Suppressor macrophage treated with lipopolysaccharide for 1 hour (primary cell): ENCODE data around the gene GRB2.
A peak's percentile ranks its signal among the peaks of the same experiment; 100 is the strongest.
"Not testable (repeated sequence)": the region's sequence is repeated elsewhere in the genome, so short reads cannot be mapped to it uniquely, and the experiment has no call there.

ENCODE experiments used
- DNase-seq, 3 donors: peaks; one replicate each; pipeline ENCODE4 v3.0.0-alpha.2; 2020 to 2022

GRB2 gene

DNA sequence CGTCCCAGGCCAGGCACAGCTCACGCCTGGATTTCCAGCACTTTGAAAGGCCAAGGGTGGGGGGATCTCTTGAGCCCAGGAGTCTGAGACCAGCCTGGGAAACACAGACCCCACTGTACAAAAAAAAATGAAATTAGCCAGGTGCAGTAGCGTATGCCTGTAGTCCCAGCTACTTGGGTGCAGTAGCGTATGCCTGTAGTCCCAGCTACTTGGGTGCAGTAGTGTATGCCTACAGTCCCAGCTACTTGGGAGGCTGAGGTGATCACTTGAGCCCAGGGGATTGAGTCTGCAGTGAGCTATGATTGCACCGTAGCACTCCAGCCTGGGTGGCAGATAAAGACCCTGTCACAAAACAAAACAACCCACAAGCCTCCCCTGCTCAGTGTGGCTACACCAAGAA lies 89.2 kb downstream of the GRB2 start:
- DNase-seq = no peak

DNA sequence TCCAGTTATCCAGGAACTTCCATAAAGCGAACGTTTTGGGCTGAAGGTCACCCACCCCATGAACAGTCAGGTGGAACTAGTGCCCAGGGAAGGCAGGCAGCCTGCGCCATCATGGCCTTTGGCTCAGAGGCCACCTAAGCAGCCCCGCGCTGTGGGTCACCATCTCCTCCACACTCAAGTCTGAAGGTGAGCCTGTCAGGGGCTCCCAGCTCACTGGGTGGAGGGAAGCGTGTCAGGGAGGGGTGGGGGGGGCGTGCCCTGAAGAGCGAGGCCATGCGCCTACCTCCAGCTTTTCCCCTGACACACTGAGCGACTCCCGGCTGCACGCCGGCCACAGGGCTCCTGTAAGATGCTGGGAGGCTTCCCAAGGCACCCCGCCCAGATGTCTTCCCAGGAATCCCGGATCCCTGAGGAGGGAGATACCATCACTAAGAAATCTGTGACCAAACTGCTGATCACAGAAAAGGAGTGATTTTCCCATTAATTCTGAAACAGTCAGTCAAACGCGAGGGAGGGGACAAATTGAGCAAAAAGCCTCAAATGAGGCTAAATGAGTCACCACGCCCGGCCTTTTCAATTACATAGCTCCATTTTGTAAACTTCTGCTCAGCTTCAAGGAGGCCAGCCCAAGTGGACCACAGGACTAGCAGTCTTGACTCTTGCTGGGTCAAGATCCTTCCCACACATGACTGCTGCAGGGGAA lies 89.8 kb downstream of the GRB2 start:
- peak; percentile 88 to 95 (median 93) for DNase-seq

DNA sequence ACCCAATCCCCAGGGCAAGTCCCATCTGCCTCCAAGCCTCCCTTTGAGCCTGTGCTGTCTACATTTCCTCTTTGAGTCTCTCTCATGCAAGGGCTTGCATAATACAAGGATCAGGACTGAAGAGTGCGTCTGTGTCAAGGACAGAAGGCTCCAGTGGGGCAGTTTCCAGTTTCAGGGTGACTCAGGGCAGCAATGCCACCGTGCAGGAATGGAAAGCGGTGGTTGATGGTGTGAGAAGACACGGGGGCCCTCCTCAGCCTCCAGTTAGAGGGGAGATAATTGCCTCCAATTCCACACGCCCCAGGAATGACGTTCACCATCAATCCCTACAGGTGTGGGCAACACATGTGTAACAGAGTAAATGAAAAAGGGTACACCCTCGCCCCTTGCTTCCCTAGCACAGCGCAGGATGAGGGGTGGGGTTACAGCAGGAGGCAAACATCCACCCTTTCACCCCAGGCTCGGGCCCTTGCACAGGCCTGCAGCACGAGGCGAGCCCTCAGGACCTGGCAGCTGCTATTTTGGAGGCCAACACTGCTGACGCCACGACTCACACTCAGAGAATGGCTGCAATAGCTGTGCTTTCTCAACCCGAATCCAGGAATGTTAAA lies 91.4 kb downstream of the GRB2 start:
- DNase-seq = peak; percentile 93 to 98 (median 97)

DNA sequence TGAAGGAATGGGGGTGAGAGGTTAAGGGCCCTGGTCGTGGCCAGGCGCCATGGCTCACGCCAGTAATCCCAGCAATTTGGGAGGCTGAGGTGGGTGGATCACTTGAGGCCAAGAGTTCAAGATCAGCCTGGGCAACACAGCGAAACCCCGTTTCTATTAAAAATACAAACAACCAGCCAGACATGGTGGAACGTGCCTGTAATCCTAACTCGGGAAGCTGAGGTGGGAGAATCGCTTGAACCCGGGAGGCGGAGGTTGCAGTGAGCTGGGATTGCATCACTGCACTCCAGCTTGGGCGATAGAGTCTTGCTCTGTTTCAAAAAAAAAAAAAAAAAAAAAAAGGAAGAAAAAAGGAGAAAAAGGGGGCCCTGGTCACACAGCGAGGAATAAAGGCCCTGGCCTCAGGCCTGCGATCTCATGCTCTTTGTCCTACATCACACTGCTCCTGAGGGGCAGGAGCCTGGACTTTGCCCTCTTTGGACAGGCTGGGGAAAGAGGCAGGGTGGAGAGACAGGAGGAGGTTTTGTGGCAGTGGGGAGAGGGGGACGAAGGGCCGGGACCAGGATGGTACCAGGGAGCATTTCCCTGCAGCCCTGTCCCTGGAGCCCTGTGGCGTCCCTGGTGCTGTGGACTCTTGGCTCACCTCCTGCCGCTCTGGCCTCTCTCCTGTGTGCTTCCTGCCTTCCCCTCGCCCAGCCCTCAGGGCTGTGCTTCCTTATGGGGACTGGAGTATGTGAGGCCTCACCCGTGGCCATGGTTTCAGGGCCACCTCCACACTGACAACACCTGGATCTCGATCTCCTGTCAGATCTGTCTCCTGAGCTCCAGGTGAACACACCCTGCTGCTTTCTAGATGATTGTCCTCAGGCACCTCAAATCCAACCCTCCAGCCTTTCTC lies 96.5 kb downstream of the GRB2 start:
- DNase-seq = peak in 2 of 3 donors; percentile 39 to 50

DNA sequence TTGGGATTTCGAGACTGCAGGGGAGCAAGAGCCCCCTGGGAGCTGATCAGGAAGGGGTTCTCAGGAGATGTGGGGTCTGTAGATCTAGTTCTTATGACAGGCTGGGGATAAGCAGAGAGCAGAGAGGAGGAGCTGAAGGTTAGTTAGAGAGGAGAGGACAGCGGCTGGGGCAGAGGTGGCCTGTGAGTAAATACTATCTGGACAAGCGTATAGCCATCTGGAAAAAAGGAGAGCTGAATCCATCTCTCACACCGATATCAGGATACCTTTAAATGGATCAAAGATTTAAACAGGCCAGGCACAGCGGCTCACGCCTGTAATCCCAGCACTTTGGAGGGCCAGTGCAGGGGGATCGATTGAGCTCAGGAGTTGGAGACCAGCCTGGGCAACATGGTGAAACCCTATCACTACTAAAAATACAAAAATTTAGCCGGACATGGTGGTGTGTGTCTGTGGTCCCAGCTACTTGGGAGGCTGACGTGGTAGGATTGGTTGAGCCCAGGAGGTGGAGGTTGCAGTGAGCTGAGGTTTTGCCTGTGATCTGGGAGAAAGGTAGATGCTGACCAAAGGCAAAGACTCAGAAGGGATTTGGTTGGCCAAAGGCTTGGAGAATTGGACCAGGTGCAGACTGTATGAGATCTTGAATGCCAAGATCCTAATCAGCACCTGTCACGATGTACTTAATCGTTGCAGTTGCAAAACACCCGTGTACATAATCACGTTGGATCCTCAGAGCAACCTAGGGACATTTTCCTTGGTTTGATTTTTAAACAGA lies 97.3 kb downstream of the GRB2 start:
- DNase-seq = no peak

DNA sequence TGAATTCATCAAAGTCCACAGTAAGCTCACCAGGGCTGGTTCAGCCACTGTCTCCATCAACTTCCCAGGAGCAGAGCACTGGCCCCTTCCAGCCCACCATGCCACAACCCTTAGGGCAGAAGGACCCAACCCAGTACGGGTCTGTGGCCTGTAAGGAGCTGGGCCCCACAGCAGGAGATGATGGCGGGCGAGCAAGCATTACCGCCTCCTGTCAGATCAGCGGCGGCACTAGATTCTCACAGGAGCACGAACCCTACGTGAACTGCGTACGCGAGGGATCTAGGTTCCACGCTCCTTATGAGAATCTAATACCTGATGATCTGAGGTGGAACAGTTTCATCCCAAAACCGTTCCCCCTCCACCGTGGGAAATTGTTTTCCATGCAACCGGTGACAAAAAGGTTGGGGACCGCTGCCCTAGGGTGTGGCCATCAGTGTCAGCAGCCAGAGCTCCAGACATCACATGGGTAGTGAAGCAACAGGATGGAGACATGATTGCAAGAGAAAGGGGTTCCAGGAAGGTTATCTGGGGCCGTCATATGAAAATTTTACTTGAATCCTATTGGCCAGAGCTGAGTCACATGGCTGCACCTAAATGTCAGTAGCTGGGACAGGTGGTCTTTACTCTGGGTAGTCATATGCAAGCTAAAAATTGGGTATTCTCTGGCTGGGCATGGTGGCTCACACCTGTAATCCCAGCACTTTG lies 103.8 kb downstream of the GRB2 start:
- DNase-seq = peak; percentile 63 to 76 (median 72)

DNA sequence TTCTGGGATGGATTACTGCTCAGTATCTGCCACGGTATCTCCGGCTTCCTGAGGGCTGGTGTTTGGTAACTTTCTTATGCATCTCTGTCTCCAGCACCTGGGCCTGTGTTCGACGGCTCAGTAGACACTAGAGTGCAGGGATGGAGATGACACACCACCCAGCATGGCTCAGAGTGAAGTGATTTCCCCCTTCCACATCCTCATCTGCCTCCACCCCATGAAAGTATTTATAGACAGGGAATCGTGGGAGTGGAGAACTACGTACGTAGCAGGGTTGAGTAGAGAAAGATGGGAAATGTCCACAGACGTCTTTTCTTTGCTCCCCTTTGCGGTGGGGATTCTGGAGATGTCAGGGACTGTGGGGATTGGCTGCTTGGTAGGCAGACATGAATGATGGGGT lies 104.4 kb downstream of the GRB2 start:
- peak; percentile 88 to 94 (median 89) for DNase-seq

DNA sequence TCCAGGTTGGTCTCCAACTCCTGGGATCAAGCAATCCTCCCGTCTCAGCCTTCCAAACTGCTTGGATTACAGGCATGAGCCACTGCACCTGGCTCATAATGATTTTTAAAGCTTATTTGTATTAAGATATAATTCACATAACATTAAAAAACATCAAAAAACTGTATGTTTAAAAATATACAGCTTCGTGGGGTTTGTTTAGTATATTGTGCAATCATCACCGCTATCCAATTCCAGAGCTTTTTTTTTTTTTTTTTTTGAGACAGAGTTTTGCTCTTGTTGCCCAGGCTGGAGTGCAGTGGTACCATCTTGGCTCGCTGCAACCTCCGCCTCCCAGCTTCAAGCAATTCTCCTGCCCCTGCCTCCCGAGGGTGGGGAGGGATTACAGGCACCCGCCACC lies 105.2 kb downstream of the GRB2 start:
- no peak for DNase-seq

DNA sequence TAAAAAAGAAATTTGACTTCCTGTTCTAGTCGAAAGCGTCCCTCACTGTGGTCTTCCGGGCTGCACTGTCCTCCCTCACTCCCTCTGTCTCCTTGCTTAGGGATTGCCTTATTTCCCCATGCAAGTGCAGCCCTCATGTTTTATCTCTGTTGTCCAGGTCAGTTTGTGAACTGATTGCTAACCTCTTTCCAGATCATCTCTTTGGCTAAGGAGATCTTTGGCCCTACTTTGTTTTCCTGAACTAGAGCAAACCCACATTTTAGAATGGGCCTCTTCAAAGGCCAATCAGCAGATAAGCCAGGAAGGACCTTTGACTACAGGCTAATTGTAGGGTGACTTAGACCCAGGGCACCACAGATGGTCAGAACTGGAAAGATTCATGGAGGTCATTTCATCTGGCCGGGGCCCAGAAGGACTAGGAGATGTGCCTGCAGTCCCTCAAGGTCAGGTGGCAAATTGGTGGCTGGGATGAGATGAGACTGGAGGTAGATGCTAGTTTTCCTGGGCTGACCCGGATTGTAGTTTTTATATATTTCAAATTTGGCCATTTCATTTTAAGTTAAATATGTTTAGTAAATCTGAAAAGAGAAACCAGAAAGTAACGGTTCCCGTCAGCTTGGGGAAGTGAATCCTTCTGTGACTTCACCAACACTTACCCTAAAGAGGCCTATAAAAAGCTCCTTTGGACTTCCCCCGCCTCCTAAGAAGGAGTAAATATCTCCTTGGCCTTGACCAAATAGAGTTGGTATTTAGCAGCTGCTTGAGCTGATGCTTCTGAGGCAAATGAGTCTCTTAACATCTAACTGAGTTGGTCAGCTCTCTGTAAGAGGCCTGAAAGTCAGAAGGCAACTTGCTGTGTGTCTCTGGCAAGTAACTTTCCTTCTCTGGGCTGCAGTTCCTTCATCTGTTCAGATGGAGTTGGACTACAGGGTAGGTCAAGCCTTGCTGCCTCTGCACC lies 110.0 kb downstream of the GRB2 start:
- peak; percentile 89 to 98 (median 94) for DNase-seq

DNA sequence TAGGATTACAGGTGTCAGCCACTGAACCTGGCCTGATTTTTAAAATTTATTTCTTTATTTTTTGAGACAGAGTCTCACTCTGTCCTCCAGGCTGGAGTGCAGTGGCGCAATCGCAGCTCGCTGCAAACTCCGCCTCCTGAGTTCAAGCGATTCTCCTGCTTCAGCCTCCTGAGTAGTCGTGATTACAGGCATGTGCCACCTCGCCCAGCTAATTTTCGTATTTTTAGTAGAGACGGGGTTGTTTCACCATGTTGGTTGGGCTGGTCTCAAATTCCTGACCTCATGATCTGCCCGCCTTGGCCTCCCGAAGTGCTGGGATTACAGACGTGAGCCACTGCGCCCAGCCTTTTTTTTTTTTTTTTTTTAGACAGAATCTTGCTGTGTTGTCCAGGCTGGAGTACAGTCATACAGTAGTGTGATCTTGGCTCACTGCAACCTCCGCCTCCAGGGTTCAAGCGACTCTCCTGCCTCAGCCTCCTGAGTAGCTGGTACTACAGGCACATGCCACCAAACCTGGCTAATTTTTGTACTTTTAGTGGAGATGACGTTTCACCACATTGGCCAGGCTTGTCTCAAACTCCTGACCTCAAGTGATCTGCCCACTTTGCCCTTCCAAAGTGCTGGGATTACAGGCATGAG lies 112.5 kb downstream of the GRB2 start:
- peak in 2 of 3 donors; percentile 57 to 59 for DNase-seq

DNA sequence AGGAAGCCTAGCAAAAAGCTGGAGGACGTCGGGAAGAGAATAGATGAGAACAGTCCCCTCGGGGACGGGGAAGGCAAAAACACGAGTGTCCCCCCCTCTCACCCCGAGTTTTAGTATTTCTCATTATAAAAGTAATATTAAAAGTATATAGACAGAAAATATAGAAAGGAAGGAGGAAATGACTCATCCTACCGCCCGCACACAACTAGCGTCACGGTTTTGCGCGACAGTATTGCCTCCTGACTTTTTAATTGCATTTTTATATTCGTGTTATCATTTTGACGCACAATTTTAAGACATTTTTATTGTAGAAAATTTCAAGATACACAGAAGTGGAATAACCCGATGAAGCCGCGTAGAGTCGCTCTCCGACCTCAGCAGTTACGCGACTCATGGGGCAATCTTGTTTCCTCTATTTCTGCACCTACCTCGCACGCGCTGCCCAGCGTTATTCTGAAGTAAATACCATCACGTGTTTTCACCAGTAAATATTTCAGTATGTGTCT lies 115.6 kb downstream of the GRB2 start:
- DNase-seq = peak; percentile 83 to 87 (median 85)

DNA sequence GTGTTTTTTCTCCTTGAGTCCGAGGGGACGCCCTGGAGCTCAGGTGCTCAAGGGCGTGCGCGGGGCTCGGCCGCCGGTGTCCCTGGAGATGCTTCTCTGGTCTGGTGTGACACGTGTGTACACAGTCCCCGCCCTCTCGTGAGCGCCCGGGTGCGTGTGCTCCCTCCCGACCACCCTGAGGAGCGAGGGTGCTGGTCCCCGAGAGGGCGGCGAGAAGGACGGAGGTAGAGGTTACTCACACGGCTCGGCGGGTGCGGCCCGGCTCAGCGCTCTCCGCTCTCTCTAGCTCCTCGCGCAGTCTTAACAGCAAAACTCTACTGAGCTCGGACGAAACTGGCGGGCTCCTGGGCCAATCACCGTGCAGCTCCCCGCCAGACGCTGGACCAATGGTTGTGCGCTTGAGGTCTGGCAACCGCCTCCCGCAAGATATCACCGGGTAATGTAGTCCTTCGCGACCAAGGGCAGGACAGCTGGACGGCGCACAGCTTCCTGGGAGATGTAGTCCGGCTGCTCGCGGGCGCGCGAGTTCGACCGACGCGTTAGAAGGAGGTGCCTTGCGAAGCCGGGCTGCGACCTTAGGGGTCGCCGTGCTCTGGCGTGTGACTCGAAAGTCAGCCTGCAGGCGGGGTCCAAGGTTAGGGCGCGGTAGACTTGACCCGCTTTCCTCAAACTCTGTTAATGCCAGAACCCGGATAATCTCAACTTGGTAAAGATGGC lies 116.2 kb downstream of the GRB2 start, which contains the start of gene SLC25A19:
Gene SLC25A19 (minus strand): TSS at position 319 of the 717 bp plus-strand sequence. CDS start 2,669 bp downstream, outside the sequence.
- DNase-seq = peak; percentile 97 to 99 (median 98)

DNA sequence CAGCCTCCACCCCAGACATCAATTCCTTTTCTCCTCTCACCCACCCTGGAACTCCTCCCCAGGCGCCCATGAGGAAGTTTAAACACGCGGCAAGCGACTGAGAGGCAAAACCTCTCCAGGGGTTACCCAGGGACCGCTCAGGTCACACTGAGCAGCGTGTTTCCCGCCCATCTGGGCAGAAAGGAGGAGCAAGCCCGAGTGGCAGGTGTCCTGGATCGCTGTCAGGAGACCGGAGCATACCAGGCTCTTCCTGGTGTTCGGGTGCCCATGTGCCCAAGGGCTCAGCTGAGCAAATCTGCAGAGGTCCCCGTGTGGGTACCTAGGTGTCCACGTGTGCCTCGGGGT lies 116.7 kb downstream of the GRB2 start:
- peak; percentile 55 to 65 (median 56) for DNase-seq

DNA sequence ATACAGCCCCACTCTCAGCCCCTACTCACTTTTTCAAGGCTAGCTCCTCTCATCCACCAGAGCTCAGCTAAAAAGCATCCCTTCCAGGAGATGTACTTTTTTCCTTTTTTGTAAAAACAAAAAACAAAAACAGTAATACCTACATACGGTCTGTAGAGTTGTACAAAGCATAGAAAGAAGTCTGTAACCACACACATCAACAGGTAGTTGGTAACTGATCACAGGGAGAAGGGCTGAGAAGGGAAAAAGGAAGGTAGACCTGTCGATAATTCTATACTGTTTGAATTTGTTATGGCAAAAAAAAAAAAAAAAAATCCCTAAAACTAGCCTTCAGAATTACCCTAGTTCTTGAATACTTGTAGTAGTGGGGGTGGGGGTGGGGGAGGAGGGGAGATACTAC lies 117.1 kb downstream of the GRB2 start:
- no peak for DNase-seq

DNA sequence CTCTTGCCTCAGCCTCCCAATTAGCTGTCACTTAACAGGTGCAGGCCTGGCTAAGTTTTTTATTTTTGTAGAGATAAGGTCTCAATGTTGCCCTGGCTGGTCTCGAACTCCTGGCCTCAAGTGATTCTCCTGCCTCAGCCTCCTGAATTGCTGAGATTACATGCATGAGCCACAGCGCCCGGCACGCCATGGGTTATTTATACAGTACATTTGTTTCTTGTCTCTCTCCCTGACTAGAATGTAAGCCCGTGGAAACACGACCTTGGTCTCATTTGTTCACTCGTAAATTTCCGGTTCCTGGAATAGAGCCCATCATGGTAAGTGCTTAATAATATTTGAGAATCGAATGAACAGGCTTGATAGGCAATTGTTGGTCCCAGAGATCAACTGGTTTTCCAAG lies 118.3 kb downstream of the GRB2 start:
- DNase-seq = no peak

DNA sequence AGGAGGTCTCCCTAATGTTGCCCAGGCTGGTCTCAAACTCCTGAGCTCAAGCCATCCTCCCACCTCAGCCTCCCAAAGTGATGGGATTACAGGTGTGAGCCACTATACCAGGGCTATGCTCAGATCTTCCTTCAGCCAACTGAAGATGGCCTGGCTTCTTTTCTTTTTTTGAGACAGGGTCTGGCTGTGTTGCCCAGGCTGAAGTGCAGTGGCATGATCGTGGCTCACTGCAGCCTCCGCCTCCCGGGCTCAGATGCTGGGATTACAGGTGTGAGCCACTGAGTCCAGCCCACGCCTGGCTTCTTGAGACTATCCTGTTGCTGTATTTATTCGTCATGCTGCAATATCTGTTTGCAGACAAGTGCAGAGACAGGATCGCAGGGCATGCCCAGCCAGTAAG lies 120.4 kb downstream of the GRB2 start:
- DNase-seq = no peak

DNA sequence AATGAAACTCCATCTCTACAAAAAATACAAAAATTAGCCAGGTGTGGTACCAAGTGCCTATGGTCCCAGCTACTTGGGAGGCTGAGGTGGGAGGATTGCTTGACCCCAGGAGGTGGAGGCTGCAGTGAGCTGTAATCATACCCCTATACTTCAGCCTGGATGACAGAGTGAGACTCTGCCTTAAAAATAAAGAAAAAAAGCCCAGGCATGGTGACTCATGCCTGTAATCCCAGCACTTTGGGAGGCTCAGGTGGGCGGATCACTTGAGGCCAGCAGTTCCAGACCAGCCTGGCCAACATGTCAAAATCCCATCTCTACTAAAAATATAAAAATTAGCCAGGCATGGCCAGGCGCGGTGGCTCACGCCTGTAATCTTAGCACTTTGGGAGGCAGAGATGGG lies 125.3 kb downstream of the GRB2 start:
- DNase-seq = not testable (repeated sequence)

DNA sequence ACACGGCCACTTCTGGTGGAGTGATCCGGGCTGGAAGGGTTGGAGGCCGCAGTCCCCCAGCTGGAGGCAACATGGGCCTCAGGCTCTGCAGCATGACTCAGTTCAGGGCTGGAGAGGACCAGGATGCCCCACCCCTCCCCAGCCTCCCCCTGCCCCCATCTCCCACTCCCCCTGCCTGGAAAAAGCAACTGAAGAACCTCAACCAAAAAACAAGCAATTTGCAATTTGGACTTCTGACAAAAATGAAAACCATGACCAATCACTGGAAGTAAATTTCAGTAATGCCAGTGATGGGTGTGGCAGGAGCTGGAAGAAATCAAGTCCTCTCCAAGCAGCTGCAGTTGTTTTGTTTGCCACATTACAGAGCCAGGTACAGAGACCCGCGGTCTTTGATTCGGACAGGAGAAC lies 127.8 kb downstream of the GRB2 start:
- DNase-seq = no peak

DNA sequence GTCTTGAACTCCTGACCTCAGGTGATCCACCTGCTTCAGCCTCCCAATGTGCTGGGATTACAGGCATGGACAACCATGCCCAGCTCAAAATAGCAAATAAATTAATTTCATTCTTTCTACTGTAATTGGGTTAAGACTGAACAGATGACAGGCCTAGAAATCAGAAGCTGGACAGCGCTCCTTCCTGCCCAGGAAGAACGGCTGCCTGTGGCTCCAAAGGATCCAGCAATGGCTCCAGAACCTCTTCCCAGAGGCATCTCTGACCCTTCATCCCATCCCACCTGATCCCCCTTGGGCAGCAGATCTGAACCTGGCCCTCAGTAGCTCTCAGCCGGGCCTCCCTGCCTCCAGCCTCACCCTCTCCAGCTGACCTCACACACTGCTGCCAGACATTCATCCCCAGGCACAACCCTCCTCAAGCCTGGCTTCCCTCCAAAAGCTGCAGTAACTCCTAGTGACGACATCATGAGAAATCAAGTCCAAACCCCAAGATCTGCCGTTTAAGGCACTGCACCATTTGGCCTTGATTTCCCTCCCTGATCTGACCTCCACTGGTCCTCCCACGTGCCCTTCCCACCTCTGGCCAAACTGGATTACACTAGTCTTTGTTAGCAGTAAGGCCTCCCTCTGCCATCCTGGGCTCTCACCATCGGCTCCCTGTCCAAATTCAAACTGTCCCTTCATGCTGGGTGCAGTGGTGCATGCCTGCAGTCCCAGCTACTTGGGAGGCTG lies 131.3 kb downstream of the GRB2 start:
- peak in 1 of 3 donors; percentile 45 for DNase-seq
